Measurements from ENCODE around the gene HDAC4. TPM values are rescaled to one million over a fixed set of nuclear protein-coding genes. Genes with fewer than 3 reads are reported as not detected.

HDAC4 gene
- total and polyA plus RNA-seq, 10 of the 15 experiments (the other 5 are each of a cell fraction or from before 2014, with no cell fraction given) = 0.22 to 15.7 (median 4.8) TPM

DNA sequence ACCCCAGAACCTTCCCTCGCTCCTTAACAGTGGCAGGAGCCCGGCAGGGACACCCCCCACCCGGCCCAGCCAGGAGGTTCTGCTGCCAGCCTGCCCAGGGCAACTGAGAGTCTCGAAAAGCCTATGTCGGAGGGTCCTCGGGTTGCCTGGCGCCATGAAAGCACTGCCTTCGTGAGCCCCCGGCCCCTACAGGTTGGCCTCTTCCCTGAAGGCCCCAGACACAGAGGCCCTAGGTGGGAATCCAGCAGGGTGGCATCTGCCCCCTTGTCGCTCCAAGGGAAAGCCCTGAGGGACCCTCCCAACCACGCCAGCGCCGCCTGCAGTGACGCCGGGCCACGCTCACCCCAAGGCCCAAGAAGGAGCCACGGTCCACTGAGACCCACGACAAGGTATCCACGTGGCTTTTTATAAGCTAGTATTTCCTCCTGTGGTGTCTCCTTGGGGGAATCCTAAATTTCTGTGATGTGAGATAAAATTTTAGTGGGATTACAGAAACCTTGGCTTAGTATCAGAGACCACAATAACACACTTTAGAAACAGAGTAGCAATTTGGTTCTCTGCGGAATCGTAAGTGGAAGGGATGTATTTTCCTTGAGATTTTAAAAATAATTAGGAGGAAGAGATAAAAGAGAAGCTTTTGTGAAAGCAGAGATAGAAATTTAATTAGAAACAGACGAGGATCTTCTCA, 138.9 kb downstream of the HDAC4 start (continued):
- TF ChIP-seq WRNIP1 (IDR thresholded peaks at IDR 0.05; ENCODE audit: borderline replicate concordance, low read depth, low read length) (no peak), CREM (IDR thresholded peaks at IDR 0.05; ENCODE audit: low read depth) (no peak), BACH1 (IDR thresholded peaks at IDR 0.05; ENCODE audit: borderline replicate concordance) (no peak), KDM1A (IDR thresholded peaks at IDR 0.05; ENCODE audit: borderline replicate concordance) (no peak), MTA3 (IDR thresholded peaks at IDR 0.05; ENCODE audit: borderline replicate concordance, low read length) (no peak), NRF1 (conservative IDR thresholded peaks at IDR 0.05; ENCODE audit: low read depth, low read length) (no peak)

DNA sequence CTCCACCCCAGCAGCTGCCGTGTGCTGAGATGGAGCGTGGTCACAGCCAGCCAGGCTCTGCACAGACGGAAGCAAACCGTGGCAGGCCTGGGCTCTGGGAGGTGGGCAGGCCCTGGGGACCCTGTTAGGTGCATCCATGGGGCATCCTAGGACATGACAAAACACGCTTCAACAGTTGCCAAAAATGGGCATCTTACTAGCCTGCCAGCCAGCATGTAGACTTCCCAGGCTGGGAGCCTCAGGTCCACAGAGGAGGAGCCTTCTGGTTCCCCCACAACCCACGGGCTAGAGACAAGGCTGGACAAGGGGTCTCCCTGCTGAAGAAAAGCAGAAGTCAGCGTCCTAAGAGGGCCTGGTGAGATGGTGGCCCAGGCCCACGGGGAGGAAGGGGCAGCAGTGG, 139.5 kb downstream of the HDAC4 start:
- ATAC-seq (no peak), DNase-seq (ENCODE audit: low read depth, low spot score) (no peak), FAIRE-seq (no peak)
- H4K20me1 ChIP-seq (ENCODE audit: control insufficient read depth, insufficient read depth) = peaks cover 17% of the 10 kb centered on the region
- H3K36me3 ChIP-seq (ENCODE audit: control insufficient read depth in 2 of 2, insufficient read depth in 2 of 2, low read length in 1 of 2) = no peaks in the 10 kb centered on the region
- H3K9ac ChIP-seq (ENCODE audit: control insufficient read depth, insufficient read depth, low read length) = no peak overlapping the region
- H3K27ac ChIP-seq (ENCODE audit: control insufficient read depth, insufficient read depth) = no peak overlapping the region
- H2AFZ ChIP-seq (ENCODE audit: control insufficient read depth, low read depth, low read length) = no peak overlapping the region
- ChIA-PET CTCF (no interaction called here), SMC1A (ENCODE audit: uncharacterized antibody, unreplicated experiment) (no interaction called here), RAD21 (ENCODE audit: unreplicated experiment) (no interaction called here), POLR2A (no interaction called here)
- no peak overlapping the region for H3K4me3 ChIP-seq
- no peaks in the 10 kb centered on the region for H3K79me2 ChIP-seq (ENCODE audit: control insufficient read depth, insufficient read depth, low read length)
- H3K9me3 ChIP-seq (replicated peaks; ENCODE audit: control insufficient read depth, insufficient read depth, low read length) = peaks cover 4% of the 10 kb centered on the region; the same call in 2 of the 3 replicates
- intact Hi-C loops (cut with micrococcal nuclease; ENCODE audit: unreplicated experiment) (no loop called here), in situ Hi-C loops (cut with MboI) (no loop called here)
- peaks cover 0 to 4% of the 10 kb centered on the region in 2 experiments; a peak in 2 of 4 replicates for H3K27me3 ChIP-seq (replicated peaks in 1 of 2; ENCODE audit: control insufficient read depth in 2 of 2, insufficient read depth in 2 of 2, low read length in 1 of 2)
- H3K4me1 ChIP-seq (ENCODE audit: control insufficient read depth, insufficient read depth, low read length) = peaks cover 34% of the 10 kb centered on the region
- WGBS (ENCODE audit: insufficient coverage, insufficient replicate concordance, low lambda C conversion rate, missing lambda C conversion rate) = 83% methylated on average over 8 of the region's 8 CpGs
- no peak overlapping the region for H3K4me2 ChIP-seq (ENCODE audit: control insufficient read depth, insufficient read depth)
- no TSS peak for BruUV-seq (replicated peaks)
- TF ChIP-seq BCL11A (IDR thresholded peaks at IDR 0.05; ENCODE audit: low read depth, low read length) (no peak), BACH1 (IDR thresholded peaks at IDR 0.05; ENCODE audit: borderline replicate concordance) (no peak), ZNF622 (IDR thresholded peaks at IDR 0.05) (no peak), HDAC2 (IDR thresholded peaks at IDR 0.05) (no peak), ZBTB11 (CRISPR knock-in tag; IDR thresholded peaks at IDR 0.05) (no peak), ETV6 (conservative IDR thresholded peaks at IDR 0.05 in 1 of 2, IDR thresholded peaks at IDR 0.05 in 1 of 2; ENCODE audit: borderline replicate concordance in 1 of 2, low read depth in 1 of 2) (no peak), CBFB (IDR thresholded peaks at IDR 0.05; ENCODE audit: low read depth) (no peak), EED (IDR thresholded peaks at IDR 0.05; ENCODE audit: low read depth) (no peak), GABPA (IDR thresholded peaks at IDR 0.05; ENCODE audit: low read depth) (no peak), NKRF (conservative IDR thresholded peaks at IDR 0.05) (no peak), NFYA (IDR thresholded peaks at IDR 0.05; ENCODE audit: borderline replicate concordance, low read depth, low read length) (no peak), YBX1 (IDR thresholded peaks at IDR 0.05) (no peak)
- TF ChIP-seq, protein P1, sequence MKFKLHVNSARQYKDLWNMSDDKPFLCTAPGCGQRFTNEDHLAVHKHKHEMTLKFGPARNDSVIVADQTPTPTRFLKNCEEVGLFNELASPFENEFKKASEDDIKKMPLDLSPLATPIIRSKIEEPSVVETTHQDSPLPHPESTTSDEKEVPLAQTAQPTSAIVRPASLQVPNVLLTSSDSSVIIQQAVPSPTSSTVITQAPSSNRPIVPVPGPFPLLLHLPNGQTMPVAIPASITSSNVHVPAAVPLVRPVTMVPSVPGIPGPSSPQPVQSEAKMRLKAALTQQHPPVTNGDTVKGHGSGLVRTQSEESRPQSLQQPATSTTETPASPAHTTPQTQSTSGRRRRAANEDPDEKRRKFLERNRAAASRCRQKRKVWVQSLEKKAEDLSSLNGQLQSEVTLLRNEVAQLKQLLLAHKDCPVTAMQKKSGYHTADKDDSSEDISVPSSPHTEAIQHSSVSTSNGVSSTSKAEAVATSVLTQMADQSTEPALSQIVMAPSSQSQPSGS (IDR thresholded peaks at IDR 0.05; ENCODE audit: low read length) = no peak

Measured in GM12878 (cell line).